GM18498 (cell line): ENCODE data around the gene APBB2.
"Not testable (repeated sequence)": the region's sequence is repeated elsewhere in the genome, so short reads cannot be mapped to it uniquely, and the experiment has no call there.

ENCODE experiments used
- ATAC-seq: cut with Tn5 transposase; IDR thresholded peaks from one replicate; pipeline ENCODE4 v1.9.1; 2021; ENCODE audit warnings: mild to moderate bottlenecking, moderate library complexity; ENCODE audit not compliant: unreplicated experiment

Gene APBB2

GRCh38 chr4:40840255-40840984 lies 373.9 kb downstream of the APBB2 start:
- ATAC-seq, result peak; percentile 31

GRCh38 chr4:40838742-40839141 lies 375.6 kb downstream of the APBB2 start:
- ATAC-seq, result no peak

GRCh38 chr4:40837094-40837870 lies 377.1 kb downstream of the APBB2 start:
- ATAC-seq, result no peak

GRCh38 chr4:40833212-40833611 lies 381.1 kb downstream of the APBB2 start:
- ATAC-seq, result no peak

- ATAC-seq, result no peak
These were observed 382.2 kb downstream of the APBB2 start for GRCh38 chr4:40832175-40832574.

GRCh38 chr4:40831146-40831907 lies 383.0 kb downstream of the APBB2 start:
- ATAC-seq, result no peak

GRCh38 chr4:40829586-40829985 lies 384.8 kb downstream of the APBB2 start:
- ATAC-seq, result no peak

- no peak for ATAC-seq
These were observed 385.7 kb downstream of the APBB2 start for GRCh38 chr4:40828661-40829060.

GRCh38 chr4:40827758-40828157 lies 386.6 kb downstream of the APBB2 start:
- ATAC-seq, result no peak

GRCh38 chr4:40826821-40827220 lies 387.5 kb downstream of the APBB2 start:
- ATAC-seq, result no peak

- ATAC-seq, result peak; percentile 66
These were observed 389.1 kb downstream of the APBB2 start for GRCh38 chr4:40825014-40825838.

GRCh38 chr4:40822420-40823166 lies 391.7 kb downstream of the APBB2 start:
- ATAC-seq, result no peak

- no peak for ATAC-seq
These were observed 394.2 kb downstream of the APBB2 start for GRCh38 chr4:40820101-40820500.

GRCh38 chr4:40817157-40817556 lies 397.2 kb downstream of the APBB2 start:
- ATAC-seq, result not testable (repeated sequence)

GRCh38 chr4:40812856-40813255 lies 401.5 kb downstream of the APBB2 start:
- ATAC-seq, result no peak

- ATAC-seq, result no peak
These were observed 402.0 kb downstream of the APBB2 start for GRCh38 chr4:40812386-40812785.

GRCh38 chr4:40811956-40812355 lies 402.4 kb downstream of the APBB2 start:
- ATAC-seq, result no peak

- ATAC-seq, result no peak
These were observed 405.4 kb downstream of the APBB2 start for GRCh38 chr4:40808926-40809457.

GRCh38 chr4:40804598-40804997 lies 409.7 kb downstream of the APBB2 start:
- no peak for ATAC-seq

- peak; percentile 91 for ATAC-seq
These were observed 414.3 kb downstream of the APBB2 start for GRCh38 chr4:40800064-40800463.
